Fibroblast of mammary gland (primary cell): ENCODE results near the gene ZHX3.

ENCODE experiments used
- DNase-seq: peaks from one replicate; pipeline ENCODE4 v3.0.0-alpha.2; 2010; ENCODE audit warnings: low read depth
- H3K4me3 ChIP-seq: 2 replicates; pipeline ENCODE4 v1.5.1; 2011; ENCODE audit warnings: low read depth, mild to moderate bottlenecking, low read length, moderate library complexity; ENCODE audit not compliant: control insufficient read depth
- TF ChIP-seq, protein P1 (sequence below): conservative IDR thresholded peaks from 2 replicates; pipeline ENCODE4 v1.5.1; 2011; ENCODE audit warnings: low read depth, low read length, inconsistent platforms; ENCODE audit not compliant: control insufficient read depth, insufficient read depth

ZHX3 gene

DNA sequence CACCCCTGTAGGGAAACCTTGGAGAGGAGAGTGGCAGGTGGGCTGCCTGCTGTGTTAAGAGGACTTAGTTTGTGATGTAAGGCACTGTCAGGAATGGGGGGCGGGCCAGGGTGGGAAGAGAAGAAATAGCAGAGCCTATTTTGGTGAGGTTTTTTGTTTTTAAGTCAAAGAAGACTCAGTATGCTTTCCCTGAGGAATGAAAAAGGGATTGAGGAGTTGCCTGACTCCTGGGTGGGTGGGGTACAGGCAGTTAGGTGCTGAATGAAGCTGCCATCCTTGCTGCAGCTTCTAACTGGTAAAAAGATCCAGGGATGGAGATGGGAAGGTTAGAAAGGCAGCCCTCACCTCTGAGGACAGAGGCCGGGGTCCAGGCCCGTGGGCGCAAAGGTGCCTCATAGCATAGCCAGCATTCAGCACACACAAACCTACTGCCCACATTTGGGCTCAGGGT lies 142.3 kb downstream of the ZHX3 start:
- no peak for DNase-seq
- TF ChIP-seq, protein P1, sequence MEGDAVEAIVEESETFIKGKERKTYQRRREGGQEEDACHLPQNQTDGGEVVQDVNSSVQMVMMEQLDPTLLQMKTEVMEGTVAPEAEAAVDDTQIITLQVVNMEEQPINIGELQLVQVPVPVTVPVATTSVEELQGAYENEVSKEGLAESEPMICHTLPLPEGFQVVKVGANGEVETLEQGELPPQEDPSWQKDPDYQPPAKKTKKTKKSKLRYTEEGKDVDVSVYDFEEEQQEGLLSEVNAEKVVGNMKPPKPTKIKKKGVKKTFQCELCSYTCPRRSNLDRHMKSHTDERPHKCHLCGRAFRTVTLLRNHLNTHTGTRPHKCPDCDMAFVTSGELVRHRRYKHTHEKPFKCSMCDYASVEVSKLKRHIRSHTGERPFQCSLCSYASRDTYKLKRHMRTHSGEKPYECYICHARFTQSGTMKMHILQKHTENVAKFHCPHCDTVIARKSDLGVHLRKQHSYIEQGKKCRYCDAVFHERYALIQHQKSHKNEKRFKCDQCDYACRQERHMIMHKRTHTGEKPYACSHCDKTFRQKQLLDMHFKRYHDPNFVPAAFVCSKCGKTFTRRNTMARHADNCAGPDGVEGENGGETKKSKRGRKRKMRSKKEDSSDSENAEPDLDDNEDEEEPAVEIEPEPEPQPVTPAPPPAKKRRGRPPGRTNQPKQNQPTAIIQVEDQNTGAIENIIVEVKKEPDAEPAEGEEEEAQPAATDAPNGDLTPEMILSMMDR: no peak
- H3K4me3 ChIP-seq: no peak overlapping the region

DNA sequence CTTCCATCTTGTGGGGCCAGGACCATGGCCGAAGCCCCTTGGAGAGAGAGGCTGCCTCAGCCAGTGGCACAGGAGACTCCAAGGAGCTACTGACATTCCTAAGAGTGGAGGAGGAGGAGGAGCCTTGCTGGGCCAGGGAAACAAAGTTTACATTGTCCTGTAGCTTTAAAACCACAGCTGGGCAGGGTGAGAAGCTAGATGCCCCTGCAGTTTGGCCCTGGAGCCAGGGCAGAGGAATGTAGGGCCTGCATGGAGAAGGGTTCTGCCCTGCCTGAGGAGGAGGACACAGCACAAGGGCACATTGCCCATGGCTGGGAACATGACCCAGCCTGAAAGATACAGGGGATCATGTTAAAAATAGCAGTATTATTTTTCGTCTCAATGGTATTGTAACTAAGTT lies 142.7 kb downstream of the ZHX3 start:
- TF ChIP-seq, protein P1: no peak
- no peak for DNase-seq
- no peak overlapping the region for H3K4me3 ChIP-seq

DNA sequence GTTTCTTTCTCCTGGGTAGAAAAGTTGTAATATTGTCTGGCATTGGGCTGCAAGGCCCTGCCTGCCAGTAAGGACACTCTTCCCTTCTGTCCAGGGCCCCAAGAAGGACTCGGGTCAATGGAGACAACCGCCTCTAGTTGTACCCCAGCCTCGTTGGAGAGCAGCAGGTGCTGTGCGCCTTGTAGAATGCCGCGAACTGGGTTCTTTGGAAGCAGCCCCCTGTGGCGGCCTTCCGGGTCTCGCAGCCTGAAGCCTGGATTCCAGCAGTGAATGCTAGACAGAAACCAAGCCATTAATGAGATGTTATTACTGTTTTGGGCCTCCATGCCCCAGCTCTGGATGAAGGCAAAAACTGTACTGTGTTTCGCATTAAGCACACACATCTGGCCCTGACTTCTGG lies 143.2 kb downstream of the ZHX3 start:
- TF ChIP-seq, protein P1: no peak
- no peak for DNase-seq
- H3K4me3 ChIP-seq: no peak overlapping the region

DNA sequence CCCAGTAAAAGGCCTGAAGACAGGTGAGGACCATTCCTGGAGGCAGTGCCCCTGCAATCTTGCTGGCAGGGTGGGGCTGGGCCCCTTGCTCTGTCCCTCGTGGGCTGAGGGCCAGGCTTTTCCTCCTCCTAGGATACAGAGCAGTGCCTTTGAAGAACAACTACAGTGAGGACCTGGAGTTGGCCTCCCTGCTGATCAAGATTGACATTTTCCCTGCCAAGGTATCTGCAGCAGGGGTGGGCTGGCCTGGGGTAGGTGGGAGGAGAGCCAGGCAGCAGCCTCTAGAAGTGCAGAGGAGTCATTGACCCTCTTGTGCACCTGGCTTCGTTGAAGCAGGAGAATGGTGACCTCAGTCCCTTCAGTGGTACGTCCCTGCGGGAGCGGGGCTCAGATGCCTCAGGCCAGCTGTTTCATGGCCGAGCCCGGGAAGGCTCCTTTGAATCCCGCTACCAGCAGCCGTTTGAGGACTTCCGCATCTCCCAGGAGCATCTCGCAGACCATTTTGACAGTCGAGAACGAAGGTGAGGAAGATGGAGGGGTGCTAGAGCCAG lies 143.7 kb downstream of the ZHX3 start:
- TF ChIP-seq, protein P1: no peak
- DNase-seq: no peak
- H3K4me3 ChIP-seq: no peak overlapping the region

DNA sequence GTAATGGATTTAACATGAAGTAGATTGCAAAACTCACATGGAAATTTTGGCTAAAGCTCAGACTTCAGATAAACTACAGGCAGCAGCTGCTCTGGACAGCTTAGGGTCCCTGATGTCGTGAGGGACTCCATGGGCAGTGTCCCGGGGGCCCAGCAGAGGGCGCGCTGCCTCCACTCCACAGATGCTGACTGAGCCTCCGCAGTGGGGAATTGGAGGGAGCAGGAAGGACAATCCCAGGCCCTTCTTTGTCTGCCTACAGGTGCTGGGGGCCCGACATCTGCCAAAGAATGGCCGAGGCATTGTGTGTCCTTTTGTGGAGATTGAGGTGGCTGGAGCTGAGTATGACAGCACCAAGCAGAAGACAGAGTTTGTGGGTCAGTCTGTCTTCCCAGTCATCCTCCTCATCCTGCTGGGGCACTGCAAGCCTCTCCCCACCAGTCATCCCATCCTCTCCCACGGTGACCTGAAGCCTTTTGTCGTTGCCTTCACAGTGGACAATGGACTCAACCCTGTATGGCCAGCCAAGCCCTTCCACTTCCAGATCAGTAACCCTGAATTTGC lies 144.3 kb downstream of the ZHX3 start:
- peak; percentile 77 for DNase-seq
- no peak overlapping the region for H3K4me3 ChIP-seq
- TF ChIP-seq, protein P1: peak; percentile 96

DNA sequence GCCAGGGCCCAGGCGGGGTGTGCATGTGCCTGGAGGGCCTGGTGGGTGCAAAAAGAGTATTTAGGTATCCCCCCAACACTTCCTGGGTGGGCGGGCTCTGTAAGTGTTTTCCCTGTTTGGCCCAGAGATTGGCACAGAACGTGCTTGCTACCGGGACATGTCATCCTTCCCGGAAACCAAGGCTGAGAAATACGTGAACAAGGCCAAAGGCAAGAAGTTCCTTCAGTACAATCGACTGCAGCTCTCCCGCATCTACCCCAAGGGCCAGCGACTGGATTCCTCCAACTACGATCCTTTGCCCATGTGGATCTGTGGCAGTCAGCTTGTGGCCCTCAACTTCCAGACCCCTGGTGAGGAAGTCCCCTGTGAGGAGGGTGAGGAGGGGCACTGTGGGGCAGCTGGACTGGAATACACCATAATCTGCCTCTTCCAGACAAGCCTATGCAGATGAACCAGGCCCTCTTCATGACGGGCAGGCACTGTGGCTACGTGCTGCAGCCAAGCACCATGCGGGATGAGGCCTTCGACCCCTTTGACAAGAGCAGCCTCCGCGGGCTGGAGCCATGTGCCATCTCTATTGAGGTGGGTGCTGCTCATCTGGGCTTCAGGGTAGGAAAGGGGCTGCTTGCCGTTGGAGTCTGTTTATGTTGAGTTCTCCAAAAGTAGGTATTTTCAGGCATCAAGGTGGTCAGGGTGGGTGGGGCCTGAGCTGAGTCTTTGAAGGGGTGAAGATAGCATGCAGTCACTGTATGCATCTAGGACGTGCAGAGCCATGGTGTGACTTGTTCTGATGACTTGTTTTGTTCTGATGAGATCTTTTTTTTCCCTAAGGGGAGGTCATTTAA lies 145.0 kb downstream of the ZHX3 start:
- no peak overlapping the region for H3K4me3 ChIP-seq
- DNase-seq: peak; percentile 27
- TF ChIP-seq, protein P1: no peak
